Measurements from ENCODE around the gene EPO.
"Not testable (repeated sequence)": the region's sequence is repeated elsewhere in the genome, so short reads cannot be mapped to it uniquely, and the experiment has no call there.

Gene EPO

GRCh38 chr7:100705320-100705752 lies 14.9 kb upstream of the EPO start:
- peak; percentile 64 to 81 for DNase-seq (ENCODE audit: low read depth in 2 of 2)

- DNase-seq (ENCODE audit: low read depth in 2 of 2), result peak; percentile 99
Measured at GRCh38 chr7:100705753-100706671, 14.3 kb upstream of the EPO start, which contains the start of gene POP7. Gene POP7, plus strand, starts transcription at chr7:100706121. Its CDS starts 710 bp downstream, at chr7:100706831.

DNA sequence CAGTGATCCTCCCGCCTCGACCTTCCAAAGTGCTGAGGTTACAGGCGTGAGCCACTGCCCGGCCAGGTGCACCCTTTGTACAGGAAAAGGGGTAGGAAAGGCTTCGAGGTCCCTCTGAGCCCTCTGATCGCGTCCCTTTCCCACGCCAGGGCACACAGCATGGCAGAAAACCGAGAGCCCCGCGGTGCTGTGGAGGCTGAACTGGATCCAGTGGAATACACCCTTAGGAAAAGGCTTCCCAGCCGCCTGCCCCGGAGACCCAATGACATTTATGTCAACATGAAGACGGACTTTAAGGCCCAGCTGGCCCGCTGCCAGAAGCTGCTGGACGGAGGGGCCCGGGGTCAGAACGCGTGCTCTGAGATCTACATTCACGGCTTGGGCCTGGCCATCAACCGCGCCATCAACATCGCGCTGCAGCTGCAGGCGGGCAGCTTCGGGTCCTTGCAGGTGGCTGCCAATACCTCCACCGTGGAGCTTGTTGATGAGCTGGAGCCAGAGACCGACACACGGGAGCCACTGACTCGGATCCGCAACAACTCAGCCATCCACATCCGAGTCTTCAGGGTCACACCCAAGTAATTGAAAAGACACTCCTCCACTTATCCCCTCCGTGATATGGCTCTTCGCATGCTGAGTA lies 13.5 kb upstream of the EPO start:
- DNase-seq (ENCODE audit: low read depth in 2 of 2), result no peak

DNA sequence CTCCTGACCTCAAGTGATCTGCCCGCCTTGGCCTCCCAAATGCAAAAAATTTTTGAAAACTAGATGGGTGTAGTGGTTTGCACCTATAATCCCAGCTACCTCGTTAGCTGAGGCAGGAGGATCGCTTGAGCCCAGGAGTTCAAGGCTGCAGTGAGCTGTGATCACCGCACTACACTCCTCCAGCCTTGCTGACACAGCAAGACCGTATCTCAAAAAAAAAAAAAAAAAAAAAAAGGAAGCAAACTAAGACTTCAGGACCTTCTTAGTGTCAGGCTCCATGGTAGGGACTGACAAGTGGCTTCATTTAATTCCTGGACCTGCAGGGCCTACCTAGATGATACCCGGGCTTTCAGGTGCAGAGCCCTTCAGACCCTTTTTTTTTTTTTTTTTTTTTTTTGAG lies 11.9 kb upstream of the EPO start:
- no peak for DNase-seq (ENCODE audit: low read depth in 2 of 2)

- DNase-seq (ENCODE audit: low read depth in 2 of 2), result no peak
Measured at GRCh38 chr7:100710452-100710851, 9.8 kb upstream of the EPO start.

DNA sequence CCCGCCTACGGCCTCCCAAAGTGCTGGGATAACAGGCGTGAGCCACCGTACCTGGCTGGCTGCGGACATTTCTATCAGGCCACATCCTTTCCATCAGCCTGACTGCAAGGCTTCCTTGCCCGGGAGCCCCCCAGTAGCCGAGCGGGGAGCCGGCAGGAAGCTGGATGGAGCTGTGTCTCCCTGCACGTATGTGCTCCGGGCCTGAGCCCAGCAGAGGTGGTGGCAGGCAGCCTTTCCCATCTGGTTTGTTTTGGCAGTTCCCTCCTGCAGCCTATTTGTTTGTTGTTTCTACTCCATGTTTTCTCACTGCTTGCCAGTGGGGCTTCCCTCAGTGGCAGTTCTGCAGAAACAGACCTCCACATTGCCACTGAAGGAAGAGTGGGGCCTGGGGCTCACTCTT lies 8.9 kb upstream of the EPO start:
- DNase-seq (ENCODE audit: low read depth in 2 of 2), result no peak

GRCh38 chr7:100714725-100715124 lies 5.5 kb upstream of the EPO start:
- no peak for DNase-seq (ENCODE audit: low read depth in 2 of 2)

DNA sequence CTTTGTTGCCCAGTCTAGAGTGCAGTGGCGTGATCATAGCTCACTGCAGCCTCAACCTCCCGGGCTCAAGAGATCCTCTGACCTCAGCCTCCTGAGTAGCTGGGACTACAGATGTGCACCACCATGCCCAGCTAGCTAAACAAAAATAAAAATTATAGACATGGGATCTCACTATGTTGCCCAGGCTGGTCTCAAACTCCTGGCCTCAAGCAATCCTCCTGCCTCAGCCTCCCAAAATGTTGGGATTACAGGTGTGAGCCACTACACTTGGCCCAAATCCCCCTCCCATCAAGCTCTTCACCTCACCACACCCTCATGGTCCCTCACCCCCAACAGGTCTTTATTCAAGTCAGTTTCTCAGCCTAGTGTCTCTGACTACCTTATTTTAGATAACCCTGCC lies 3.2 kb upstream of the EPO start:
- DNase-seq (ENCODE audit: low read depth in 2 of 2), result not testable (repeated sequence)

DNA sequence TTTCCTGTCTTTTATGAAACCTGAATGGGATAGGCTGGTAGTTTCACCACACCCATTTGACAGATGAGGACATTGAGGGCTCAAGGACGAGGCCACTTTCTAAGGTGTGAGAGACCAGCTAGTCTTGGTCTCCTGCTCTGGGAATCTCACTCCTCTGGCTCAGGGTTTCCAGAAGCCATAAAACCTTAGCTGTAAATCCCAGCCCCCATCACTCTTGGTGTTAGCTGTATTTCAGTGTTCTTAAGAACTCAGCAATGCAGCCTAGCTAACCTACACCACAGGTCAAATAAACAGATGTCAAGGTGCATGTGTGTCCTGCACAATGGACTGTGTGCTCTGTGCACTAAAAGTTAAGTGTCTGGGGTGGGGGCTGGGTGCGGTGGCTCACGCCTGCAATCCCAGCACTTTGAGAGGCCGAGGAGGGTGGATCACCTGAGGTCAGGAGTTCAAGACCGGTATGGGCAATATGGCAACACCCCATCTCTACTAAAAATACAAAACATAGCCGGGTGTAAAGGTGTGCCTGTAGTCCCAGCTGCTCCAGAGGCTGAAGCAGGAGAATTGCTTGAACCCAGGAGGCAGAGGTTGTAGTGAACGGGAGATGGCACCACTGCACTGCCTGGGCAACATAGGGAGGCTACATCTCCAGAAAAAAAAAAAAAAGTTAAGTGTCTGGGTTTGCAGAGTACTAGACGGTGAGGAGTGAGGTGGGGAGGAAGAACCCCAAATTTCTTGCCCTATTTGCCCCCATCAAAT lies 567 bp upstream of the EPO start:
- DNase-seq (ENCODE audit: low read depth in 2 of 2), result no peak

GRCh38 chr7:100720671-100721504 lies 620 bp downstream of the EPO start:
- DNase-seq (ENCODE audit: low read depth in 2 of 2), result no peak

DNA sequence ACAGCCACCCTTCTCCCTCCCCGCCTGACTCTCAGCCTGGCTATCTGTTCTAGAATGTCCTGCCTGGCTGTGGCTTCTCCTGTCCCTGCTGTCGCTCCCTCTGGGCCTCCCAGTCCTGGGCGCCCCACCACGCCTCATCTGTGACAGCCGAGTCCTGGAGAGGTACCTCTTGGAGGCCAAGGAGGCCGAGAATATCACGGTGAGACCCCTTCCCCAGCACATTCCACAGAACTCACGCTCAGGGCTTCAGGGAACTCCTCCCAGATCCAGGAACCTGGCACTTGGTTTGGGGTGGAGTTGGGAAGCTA lies 1.2 kb downstream of the EPO start:
- no peak for DNase-seq (ENCODE audit: low read depth in 2 of 2)

- no peak for DNase-seq (ENCODE audit: low read depth in 2 of 2)
Measured at GRCh38 chr7:100722480-100723212, 2.4 kb downstream of the EPO start.

DNA sequence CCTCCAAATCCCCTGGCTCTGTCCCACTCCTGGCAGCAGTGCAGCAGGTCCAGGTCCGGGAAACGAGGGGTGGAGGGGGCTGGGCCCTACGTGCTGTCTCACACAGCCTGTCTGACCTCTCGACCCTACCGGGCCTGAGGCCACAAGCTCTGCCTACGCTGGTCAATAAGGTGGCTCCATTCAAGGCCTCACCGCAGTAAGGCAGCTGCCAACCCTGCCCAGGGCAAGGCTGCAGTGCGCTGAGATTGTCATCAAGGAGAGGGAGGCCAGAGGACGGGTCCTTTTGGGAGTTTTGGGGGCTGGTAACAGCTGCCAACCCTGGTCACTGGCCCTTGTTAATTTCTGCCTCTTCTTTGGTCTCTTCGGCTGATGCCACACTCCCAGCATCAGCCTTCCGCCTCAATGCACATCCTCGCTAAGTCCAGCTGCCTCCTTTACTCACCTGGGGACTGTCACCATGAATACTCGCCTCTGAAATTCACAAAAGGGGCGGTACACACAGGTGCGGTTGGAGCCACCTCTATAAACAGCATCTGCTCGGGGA lies 3.5 kb downstream of the EPO start:
- DNase-seq (ENCODE audit: low read depth in 2 of 2), result no peak

- DNase-seq (ENCODE audit: low read depth in 2 of 2), result not testable (repeated sequence)
Measured at GRCh38 chr7:100724364-100724763, 4.1 kb downstream of the EPO start.

GRCh38 chr7:100726996-100727761 lies 6.9 kb downstream of the EPO start:
- DNase-seq (ENCODE audit: low read depth in 2 of 2), result no peak

DNA sequence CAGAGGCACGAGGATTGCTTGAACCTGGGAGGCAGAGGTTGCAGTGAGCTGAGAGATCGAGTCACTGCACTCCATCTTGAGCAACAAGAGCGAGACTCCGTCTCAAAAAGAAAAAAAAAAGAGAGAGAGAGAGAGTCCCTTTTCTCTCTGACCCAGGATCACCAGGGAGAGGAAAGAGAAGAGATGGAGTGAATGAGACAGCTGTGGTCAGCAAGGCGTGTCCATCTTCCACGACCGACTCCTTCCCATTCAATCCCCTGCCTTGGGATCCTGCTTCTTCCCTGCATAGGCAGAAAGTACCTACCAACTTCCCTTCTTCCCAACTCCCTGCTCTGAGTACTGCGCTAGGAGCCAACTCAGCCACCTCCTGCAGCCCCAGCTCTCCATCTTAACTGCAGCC lies 7.9 kb downstream of the EPO start:
- no peak for DNase-seq (ENCODE audit: low read depth in 2 of 2)

DNA sequence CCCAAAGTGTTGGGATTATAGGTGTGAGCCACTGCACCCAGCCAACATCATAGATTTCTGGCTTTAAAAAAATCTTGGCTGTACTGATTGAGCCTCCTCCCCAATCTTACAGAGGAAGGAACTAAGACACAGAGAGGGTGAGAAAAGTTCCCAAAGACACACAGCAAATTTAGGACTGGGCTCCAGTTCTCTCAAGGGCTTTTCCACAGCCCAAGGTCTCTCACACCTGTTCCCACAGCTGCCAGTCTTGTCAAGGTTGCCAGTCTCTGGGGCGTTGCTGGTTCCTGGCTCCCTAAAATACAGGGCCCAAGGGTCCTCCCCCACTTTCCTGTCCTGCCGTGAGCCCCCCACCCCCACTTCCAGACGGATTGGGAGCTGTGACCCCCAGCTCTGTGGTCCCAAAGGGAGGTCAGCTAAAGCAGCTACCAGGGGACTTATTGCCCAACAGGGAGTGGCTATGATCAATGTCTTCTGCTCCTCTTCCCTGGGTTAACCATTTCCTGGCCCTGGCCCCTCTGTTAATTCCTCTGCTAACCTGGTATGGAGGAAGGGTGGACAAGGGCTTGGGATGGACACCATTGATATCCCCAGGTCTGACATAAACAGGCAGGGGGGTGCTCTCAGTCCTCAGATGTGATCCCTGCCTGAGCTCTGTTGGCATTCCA lies 10.0 kb downstream of the EPO start:
- no peak for DNase-seq (ENCODE audit: low read depth in 2 of 2)

- DNase-seq (ENCODE audit: low read depth in 2 of 2), result no peak
Measured at GRCh38 chr7:100731937-100732636, 11.8 kb downstream of the EPO start.

GRCh38 chr7:100735730-100736129 lies 15.5 kb downstream of the EPO start:
- DNase-seq (ENCODE audit: low read depth in 2 of 2), result no peak
